HG03432 (cell line): ENCODE measurements around the gene ADTRP.

Experiments
- ATAC-seq: cut with Tn5 transposase; IDR thresholded peaks from one replicate; pipeline ENCODE4 v1.9.1; 2021; ENCODE audit warnings: mild to moderate bottlenecking, moderate library complexity; ENCODE audit not compliant: unreplicated experiment

The ADTRP gene

GRCh38 chr6:11665604-11666326, 112.8 kb downstream of the ADTRP start:
- ATAC-seq, result no peak
